ENCODE results near the gene ZNF319. TPM values are rescaled to one million over a fixed set of nuclear protein-coding genes. Genes with fewer than 3 reads are reported as not detected.
A peak's percentile ranks its signal among the peaks of the same experiment; 100 is the strongest.

The ZNF319 gene
- total and polyA plus RNA-seq, 2 of the 13 experiments (the other 11 are each of a cell fraction or from before 2014, with no cell fraction given), result 2.4 to 3.6 TPM

DNA sequence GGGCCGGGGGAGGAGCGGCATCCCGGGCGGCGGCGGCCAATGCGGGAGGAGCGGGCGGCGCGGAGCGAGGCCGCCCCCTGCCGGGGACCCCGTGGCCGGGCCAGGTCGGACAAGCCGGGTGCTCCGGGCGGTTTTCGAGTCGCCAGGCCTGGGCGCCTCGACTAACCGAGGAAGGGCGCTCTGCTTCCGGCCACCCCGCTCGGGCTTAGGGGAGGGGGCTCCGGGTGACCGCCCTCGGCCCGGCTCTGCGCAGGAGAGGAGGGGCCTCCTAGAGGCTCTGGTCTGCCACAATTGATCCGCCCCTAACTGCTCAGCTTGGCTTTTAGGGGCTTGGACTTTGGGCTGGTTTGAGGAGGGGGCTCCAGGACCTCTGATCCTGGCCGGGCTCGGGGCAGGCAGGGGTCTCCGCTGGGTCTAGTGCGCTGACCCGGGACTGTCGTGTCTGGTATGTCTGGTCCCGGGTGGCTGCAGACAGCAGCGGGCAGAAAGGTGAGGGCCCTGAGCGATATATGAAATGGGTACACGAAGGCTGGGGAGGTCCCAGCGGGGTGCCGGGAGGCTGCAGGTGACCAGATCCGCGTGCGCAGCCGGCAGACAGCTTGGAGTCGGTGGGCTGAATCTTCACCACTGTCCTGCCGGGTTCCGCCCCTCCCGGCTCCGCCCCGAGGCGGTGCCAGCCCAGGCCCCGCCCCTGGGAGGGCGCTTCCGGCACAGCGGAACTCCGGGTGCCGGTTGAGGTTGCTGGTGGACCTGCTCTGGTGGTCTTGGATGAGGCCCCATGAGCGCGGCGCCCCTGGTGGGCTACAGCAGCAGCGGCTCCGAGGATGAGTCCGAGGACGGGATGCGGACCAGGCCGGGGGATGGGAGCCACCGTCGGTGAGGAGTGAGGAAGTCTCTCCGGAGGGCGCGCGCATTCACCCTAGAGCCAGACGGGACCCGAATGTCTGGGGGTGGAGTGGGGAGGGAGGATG lies 519 bp upstream of the ZNF319 start, which contains the start of gene USB1 (continued):
- TF ChIP-seq, protein P1, sequence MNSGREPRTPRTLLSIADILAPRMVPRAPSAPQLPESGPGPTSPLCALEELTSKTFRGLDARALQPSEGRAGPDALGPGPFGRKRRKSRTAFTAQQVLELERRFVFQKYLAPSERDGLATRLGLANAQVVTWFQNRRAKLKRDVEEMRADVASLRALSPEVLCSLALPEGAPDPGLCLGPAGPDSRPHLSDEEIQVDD (CRISPR knock-in tag; IDR thresholded peaks at IDR 0.05; ENCODE audit: borderline replicate concordance), result no peak
- no peak for TF ChIP-seq LCORL (IDR thresholded peaks at IDR 0.05)
- no peak for TF ChIP-seq LCORL (CRISPR knock-in tag; IDR thresholded peaks at IDR 0.05)
- TF ChIP-seq, protein P2, sequence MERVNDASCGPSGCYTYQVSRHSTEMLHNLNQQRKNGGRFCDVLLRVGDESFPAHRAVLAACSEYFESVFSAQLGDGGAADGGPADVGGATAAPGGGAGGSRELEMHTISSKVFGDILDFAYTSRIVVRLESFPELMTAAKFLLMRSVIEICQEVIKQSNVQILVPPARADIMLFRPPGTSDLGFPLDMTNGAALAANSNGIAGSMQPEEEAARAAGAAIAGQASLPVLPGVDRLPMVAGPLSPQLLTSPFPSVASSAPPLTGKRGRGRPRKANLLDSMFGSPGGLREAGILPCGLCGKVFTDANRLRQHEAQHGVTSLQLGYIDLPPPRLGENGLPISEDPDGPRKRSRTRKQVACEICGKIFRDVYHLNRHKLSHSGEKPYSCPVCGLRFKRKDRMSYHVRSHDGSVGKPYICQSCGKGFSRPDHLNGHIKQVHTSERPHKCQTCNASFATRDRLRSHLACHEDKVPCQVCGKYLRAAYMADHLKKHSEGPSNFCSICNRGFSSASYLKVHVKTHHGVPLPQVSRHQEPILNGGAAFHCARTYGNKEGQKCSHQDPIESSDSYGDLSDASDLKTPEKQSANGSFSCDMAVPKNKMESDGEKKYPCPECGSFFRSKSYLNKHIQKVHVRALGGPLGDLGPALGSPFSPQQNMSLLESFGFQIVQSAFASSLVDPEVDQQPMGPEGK (CRISPR knock-in tag; IDR thresholded peaks at IDR 0.05), result peak; percentile 16; the same call in 1 of the 2 replicates
- no peak for TF ChIP-seq KDM1A (CRISPR knock-in tag; IDR thresholded peaks at IDR 0.05)
- TF ChIP-seq, protein P3, sequence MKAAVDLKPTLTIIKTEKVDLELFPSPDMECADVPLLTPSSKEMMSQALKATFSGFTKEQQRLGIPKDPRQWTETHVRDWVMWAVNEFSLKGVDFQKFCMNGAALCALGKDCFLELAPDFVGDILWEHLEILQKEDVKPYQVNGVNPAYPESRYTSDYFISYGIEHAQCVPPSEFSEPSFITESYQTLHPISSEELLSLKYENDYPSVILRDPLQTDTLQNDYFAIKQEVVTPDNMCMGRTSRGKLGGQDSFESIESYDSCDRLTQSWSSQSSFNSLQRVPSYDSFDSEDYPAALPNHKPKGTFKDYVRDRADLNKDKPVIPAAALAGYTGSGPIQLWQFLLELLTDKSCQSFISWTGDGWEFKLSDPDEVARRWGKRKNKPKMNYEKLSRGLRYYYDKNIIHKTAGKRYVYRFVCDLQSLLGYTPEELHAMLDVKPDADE (CRISPR knock-in tag; IDR thresholded peaks at IDR 0.05), result no peak
- peak; percentile 36; the same call in 1 of the 2 replicates for TF ChIP-seq ZNF354B (CRISPR knock-in tag; IDR thresholded peaks at IDR 0.05)
- no peak for TF ChIP-seq NFRKB (IDR thresholded peaks at IDR 0.05)
- 0 out of 2 replicates have a peak, but pooled peaks have one; percentile 22 for TF ChIP-seq PAWR (CRISPR knock-in tag; IDR thresholded peaks at IDR 0.05; ENCODE audit: borderline replicate concordance)
- TF ChIP-seq ZNF572 (CRISPR knock-in tag; IDR thresholded peaks at IDR 0.05), result 0 out of 2 replicates have a peak, but pooled peaks have one; percentile 65
- no peak; the same call in 1 of the 2 replicates for TF ChIP-seq KLF13 (CRISPR knock-in tag; IDR thresholded peaks at IDR 0.05)
- TF ChIP-seq ZNF768 (CRISPR knock-in tag; IDR thresholded peaks at IDR 0.05), result peak; percentile 67
- TF ChIP-seq, protein P4, sequence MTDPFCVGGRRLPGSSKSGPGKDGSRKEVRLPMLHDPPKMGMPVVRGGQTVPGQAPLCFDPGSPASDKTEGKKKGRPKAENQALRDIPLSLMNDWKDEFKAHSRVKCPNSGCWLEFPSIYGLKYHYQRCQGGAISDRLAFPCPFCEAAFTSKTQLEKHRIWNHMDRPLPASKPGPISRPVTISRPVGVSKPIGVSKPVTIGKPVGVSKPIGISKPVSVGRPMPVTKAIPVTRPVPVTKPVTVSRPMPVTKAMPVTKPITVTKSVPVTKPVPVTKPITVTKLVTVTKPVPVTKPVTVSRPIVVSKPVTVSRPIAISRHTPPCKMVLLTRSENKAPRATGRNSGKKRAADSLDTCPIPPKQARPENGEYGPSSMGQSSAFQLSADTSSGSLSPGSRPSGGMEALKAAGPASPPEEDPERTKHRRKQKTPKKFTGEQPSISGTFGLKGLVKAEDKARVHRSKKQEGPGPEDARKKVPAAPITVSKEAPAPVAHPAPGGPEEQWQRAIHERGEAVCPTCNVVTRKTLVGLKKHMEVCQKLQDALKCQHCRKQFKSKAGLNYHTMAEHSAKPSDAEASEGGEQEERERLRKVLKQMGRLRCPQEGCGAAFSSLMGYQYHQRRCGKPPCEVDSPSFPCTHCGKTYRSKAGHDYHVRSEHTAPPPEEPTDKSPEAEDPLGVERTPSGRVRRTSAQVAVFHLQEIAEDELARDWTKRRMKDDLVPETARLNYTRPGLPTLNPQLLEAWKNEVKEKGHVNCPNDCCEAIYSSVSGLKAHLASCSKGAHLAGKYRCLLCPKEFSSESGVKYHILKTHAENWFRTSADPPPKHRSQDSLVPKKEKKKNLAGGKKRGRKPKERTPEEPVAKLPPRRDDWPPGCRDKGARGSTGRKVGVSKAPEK (CRISPR knock-in tag; IDR thresholded peaks at IDR 0.05; ENCODE audit: borderline replicate concordance), result peak; percentile 58; the same call in 1 of the 2 replicates
- TF ChIP-seq KLF11 (CRISPR knock-in tag; IDR thresholded peaks at IDR 0.05), result 0 out of 2 replicates have a peak, but pooled peaks have one; percentile 38
- TF ChIP-seq, protein P5, sequence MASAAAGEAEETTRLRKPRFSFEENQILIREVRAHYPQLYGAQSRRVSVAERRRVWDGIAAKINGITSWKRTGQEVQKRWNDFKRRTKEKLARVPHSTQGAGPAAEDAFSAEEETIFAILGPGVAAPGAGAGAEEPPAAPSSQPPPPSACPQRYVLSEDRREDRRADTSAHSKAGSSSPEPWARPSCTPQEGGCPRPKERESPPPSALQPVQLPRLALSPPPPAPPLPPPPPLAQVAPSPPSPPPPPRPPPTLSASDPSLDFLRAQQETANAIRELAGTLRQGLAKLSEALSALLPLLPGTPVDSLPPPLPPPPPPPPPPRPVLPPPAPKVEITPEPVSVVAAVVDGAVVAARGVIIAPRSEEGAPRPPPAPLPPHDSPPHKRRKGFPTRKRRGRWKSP (CRISPR knock-in tag; IDR thresholded peaks at IDR 0.05), result peak; percentile 33; the same call in 1 of the 2 replicates
- TF ChIP-seq, protein P6, sequence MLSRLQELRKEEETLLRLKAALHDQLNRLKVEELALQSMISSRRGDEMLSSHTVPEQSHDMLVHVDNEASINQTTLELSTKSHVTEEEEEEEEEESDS (CRISPR knock-in tag; IDR thresholded peaks at IDR 0.05; ENCODE audit: borderline replicate concordance), result no peak
- TF ChIP-seq ZNF230 (CRISPR knock-in tag; IDR thresholded peaks at IDR 0.05), result 0 out of 2 replicates have a peak, but pooled peaks have one; percentile 49
- TF ChIP-seq ZNF782 (CRISPR knock-in tag; IDR thresholded peaks at IDR 0.05; ENCODE audit: borderline replicate concordance), result peak; percentile 62
- TF ChIP-seq SNRNP70 (IDR thresholded peaks at IDR 0.05; ENCODE audit: low read depth, low read length), result no peak
- TF ChIP-seq SMAD1 (CRISPR knock-in tag; IDR thresholded peaks at IDR 0.05; ENCODE audit: borderline replicate concordance, low read depth), result peak; percentile 83; the same call in 1 of the 2 replicates
